Mucosa of descending colon (tissue), 3 donors: ENCODE data around the gene LEO1. TPM values are rescaled to one million over a fixed set of nuclear protein-coding genes. Genes with fewer than 3 reads are reported as not detected.

Experiments
- ATAC-seq: fragments of 200-7000 bp; cut with Tn5 transposase; one replicate; pipeline ENCODE4 v1.9.1; 2020; ENCODE audit warnings: mild to moderate bottlenecking, moderate library complexity
- DNase-seq, 3 donors: peaks; one replicate each; pipeline ENCODE4 v3.0.0-alpha.2; 2020
- H3K36me3 ChIP-seq: fragments of 200-600 bp; one replicate; pipeline ENCODE4 v1.8.0; 2021; ENCODE audit warnings: low read depth, mild to moderate bottlenecking
- H3K4me1 ChIP-seq: fragments of 200-600 bp; one replicate; pipeline ENCODE4 v1.8.0; 2021; ENCODE audit warnings: low read depth, mild to moderate bottlenecking
- H3K4me3 ChIP-seq: fragments of 200-600 bp; one replicate; pipeline ENCODE4 v1.8.0; 2021; ENCODE audit warnings: mild to moderate bottlenecking
- H3K9me3 ChIP-seq: fragments of 200-600 bp; one replicate; pipeline ENCODE4 v1.8.0; 2021; ENCODE audit warnings: mild to moderate bottlenecking
- intact Hi-C, 2 donors: fragments of 100-400 bp; cut with DNase I in 1 of 2; cut with micrococcal nuclease in 1 of 2; formaldehyde crosslinking; loops; one replicate each; pipeline versions ENCODE4 v1.11.0 to v1.11.1; 2022; cut with DNase I, micrococcal nuclease
- total RNA-seq, 3 donors: library from RNA; stranded (reverse); fragmentation: NEBNext Ultra II Directional in 2 of 3; extraction: Animal tissue kit (Norgen Biotek cat#: 25700) in 2 of 3; gene quantifications; one replicate each; pipeline versions ENCODE4 v1.2.1 to v1.2.4, GENCODE V29; 2021 to 2023
- TF ChIP-seq, protein P1 (sequence below): fragments of 200-600 bp; IDR thresholded peaks from one replicate; pipeline ENCODE4 v1.8.0; 2022; ENCODE audit warnings: antibody characterized with exemption, mild to moderate bottlenecking
- donor health status: DM: no; HTN: no; CAD: no; lungs with moderate emphysema.
- donor health status: DM: no; HTN: no; CAD: no.
- donor health status: DM: no; HTN: yes; CAD: no.

Gene LEO1
- total RNA-seq, 3 donors from 2014 or later = 21.3 to 26.6 (median 26.3) TPM

- H3K36me3 ChIP-seq = no peaks in the 10 kb centered on the region
- intact Hi-C loops = no loop called here
- no peaks in the 10 kb centered on the region for H3K9me3 ChIP-seq
- TF ChIP-seq, protein P1, sequence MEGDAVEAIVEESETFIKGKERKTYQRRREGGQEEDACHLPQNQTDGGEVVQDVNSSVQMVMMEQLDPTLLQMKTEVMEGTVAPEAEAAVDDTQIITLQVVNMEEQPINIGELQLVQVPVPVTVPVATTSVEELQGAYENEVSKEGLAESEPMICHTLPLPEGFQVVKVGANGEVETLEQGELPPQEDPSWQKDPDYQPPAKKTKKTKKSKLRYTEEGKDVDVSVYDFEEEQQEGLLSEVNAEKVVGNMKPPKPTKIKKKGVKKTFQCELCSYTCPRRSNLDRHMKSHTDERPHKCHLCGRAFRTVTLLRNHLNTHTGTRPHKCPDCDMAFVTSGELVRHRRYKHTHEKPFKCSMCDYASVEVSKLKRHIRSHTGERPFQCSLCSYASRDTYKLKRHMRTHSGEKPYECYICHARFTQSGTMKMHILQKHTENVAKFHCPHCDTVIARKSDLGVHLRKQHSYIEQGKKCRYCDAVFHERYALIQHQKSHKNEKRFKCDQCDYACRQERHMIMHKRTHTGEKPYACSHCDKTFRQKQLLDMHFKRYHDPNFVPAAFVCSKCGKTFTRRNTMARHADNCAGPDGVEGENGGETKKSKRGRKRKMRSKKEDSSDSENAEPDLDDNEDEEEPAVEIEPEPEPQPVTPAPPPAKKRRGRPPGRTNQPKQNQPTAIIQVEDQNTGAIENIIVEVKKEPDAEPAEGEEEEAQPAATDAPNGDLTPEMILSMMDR = peak; percentile 33
- ATAC-seq (peak; percentile 36), DNase-seq (no peak)
- peaks cover 4% of the 10 kb centered on the region for H3K4me1 ChIP-seq
- H3K4me3 ChIP-seq = no peak overlapping the region
These were observed 82.9 kb downstream of the LEO1 start for GRCh38 chr15:51888593-51889195.

Other genes starting within 250 kb of the LEO1 start
- 10 to 100 TPM in 1 of 3 donors, 1 to 10 TPM in 2; 3.8 to 12.8 (median 7.3) TPM for gene LYSMD2, start 234.1 kb downstream of the LEO1 start, total RNA-seq
- gene TMOD2, start 220.2 kb downstream of the LEO1 start, total RNA-seq = 10 to 100 TPM in 1 of 3 donors, 1 to 10 TPM in 2; 3.7 to 30.3 (median 6.3) TPM
- 10 to 100 TPM; 43.8 to 65.2 (median 63.7) TPM for gene TMOD3, start 142.1 kb downstream of the LEO1 start, total RNA-seq
- 10 to 100 TPM; 47.6 to 86.8 (median 73.9) TPM for gene MAPK6, start 47.4 kb upstream of the LEO1 start, total RNA-seq
- 1 to 10 TPM; 1.3 to 2.8 (median 2.4) TPM for gene BCL2L10, start 141.0 kb upstream of the LEO1 start, total RNA-seq
- gene GNB5, start 219.6 kb upstream of the LEO1 start, total RNA-seq = 10 to 100 TPM in 1 of 3 donors, 1 to 10 TPM in 2; 5.5 to 23.0 (median 6.3) TPM